HG03460 (cell line): Measurements from ENCODE around the gene ALG5.

ENCODE experiments used
- ATAC-seq: cut with Tn5 transposase; IDR thresholded peaks from one replicate; pipeline ENCODE4 v1.9.1; 2021; ENCODE audit not compliant: unreplicated experiment

ALG5 gene

GRCh38 chr13:36918246-36919131, 80.7 kb downstream of the ALG5 start:
- no peak for ATAC-seq

GRCh38 chr13:36917311-36917710, 81.8 kb downstream of the ALG5 start:
- no peak for ATAC-seq

- ATAC-seq = no peak
These were observed 83.1 kb downstream of the ALG5 start for GRCh38 chr13:36915896-36916640.

GRCh38 chr13:36915106-36915505, 84.0 kb downstream of the ALG5 start:
- no peak for ATAC-seq

GRCh38 chr13:36914648-36915047, 84.5 kb downstream of the ALG5 start:
- no peak for ATAC-seq

GRCh38 chr13:36913463-36913862, 85.7 kb downstream of the ALG5 start:
- ATAC-seq = no peak

GRCh38 chr13:36912973-36913372, 86.2 kb downstream of the ALG5 start:
- no peak for ATAC-seq

GRCh38 chr13:36912369-36912768, 86.8 kb downstream of the ALG5 start:
- no peak for ATAC-seq

- no peak for ATAC-seq
These were observed 88.6 kb downstream of the ALG5 start for GRCh38 chr13:36910545-36910944.

- ATAC-seq = no peak
These were observed 91.3 kb downstream of the ALG5 start for GRCh38 chr13:36907821-36908220.

- ATAC-seq = no peak
These were observed 91.9 kb downstream of the ALG5 start for GRCh38 chr13:36907266-36907665.

- ATAC-seq = no peak
These were observed 93.2 kb downstream of the ALG5 start for GRCh38 chr13:36905944-36906343.

- no peak for ATAC-seq
These were observed 95.1 kb downstream of the ALG5 start for GRCh38 chr13:36903925-36904595.
